ENCODE measurements around the gene RARG.

RARG gene

DNA sequence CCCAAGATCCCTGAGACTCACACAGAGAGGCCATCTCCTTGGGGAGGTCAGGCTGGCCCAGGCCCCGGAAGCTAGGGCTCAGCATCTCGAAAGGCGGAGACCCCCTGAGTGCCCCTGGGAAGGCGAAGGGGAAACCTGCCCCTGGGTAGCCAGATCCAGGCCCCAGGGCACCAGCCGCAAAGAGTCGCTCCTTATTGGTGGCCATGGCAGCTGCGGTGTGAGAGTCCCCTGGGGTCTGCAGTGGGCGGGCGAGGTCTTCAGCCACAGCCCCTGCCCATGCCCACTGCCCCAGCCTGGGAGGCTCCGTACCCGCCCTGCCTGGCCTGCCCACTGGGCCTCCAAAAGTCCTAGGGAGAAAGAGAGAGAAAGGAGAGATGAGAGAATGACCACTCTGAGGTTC, 4.7 kb downstream of the RARG start:
- Histone ChIP-seq H3K27me3 (ENCODE audit: insufficient read depth, poor library complexity, severe bottlenecking) (peaks cover 8% of the 10 kb centered on the region), H3K4me3 (replicated peaks; ENCODE audit: insufficient read depth, low read length) (no peak overlapping the region), H3K27ac (replicated peaks) (no peak overlapping the region)
- TF ChIP-seq POLR2AphosphoS5 (IDR thresholded peaks at IDR 0.05; ENCODE audit: low read depth) (no peak), GABPA (IDR thresholded peaks at IDR 0.05; ENCODE audit: low read depth) (no peak), SPI1 (IDR thresholded peaks at IDR 0.05; ENCODE audit: borderline replicate concordance, low read depth) (no peak)
- TF ChIP-seq, protein P1, sequence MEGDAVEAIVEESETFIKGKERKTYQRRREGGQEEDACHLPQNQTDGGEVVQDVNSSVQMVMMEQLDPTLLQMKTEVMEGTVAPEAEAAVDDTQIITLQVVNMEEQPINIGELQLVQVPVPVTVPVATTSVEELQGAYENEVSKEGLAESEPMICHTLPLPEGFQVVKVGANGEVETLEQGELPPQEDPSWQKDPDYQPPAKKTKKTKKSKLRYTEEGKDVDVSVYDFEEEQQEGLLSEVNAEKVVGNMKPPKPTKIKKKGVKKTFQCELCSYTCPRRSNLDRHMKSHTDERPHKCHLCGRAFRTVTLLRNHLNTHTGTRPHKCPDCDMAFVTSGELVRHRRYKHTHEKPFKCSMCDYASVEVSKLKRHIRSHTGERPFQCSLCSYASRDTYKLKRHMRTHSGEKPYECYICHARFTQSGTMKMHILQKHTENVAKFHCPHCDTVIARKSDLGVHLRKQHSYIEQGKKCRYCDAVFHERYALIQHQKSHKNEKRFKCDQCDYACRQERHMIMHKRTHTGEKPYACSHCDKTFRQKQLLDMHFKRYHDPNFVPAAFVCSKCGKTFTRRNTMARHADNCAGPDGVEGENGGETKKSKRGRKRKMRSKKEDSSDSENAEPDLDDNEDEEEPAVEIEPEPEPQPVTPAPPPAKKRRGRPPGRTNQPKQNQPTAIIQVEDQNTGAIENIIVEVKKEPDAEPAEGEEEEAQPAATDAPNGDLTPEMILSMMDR (IDR thresholded peaks at IDR 0.05; ENCODE audit: insufficient read depth, low read length) = no peak
- TF ChIP-seq, protein P2, sequence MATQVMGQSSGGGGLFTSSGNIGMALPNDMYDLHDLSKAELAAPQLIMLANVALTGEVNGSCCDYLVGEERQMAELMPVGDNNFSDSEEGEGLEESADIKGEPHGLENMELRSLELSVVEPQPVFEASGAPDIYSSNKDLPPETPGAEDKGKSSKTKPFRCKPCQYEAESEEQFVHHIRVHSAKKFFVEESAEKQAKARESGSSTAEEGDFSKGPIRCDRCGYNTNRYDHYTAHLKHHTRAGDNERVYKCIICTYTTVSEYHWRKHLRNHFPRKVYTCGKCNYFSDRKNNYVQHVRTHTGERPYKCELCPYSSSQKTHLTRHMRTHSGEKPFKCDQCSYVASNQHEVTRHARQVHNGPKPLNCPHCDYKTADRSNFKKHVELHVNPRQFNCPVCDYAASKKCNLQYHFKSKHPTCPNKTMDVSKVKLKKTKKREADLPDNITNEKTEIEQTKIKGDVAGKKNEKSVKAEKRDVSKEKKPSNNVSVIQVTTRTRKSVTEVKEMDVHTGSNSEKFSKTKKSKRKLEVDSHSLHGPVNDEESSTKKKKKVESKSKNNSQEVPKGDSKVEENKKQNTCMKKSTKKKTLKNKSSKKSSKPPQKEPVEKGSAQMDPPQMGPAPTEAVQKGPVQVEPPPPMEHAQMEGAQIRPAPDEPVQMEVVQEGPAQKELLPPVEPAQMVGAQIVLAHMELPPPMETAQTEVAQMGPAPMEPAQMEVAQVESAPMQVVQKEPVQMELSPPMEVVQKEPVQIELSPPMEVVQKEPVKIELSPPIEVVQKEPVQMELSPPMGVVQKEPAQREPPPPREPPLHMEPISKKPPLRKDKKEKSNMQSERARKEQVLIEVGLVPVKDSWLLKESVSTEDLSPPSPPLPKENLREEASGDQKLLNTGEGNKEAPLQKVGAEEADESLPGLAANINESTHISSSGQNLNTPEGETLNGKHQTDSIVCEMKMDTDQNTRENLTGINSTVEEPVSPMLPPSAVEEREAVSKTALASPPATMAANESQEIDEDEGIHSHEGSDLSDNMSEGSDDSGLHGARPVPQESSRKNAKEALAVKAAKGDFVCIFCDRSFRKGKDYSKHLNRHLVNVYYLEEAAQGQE (IDR thresholded peaks at IDR 0.05; ENCODE audit: insufficient replicate concordance, low read depth) = no peak
- no peak for DNase-seq (ENCODE audit: low read depth in 1 of 2, low spot score in 1 of 2)

DNA sequence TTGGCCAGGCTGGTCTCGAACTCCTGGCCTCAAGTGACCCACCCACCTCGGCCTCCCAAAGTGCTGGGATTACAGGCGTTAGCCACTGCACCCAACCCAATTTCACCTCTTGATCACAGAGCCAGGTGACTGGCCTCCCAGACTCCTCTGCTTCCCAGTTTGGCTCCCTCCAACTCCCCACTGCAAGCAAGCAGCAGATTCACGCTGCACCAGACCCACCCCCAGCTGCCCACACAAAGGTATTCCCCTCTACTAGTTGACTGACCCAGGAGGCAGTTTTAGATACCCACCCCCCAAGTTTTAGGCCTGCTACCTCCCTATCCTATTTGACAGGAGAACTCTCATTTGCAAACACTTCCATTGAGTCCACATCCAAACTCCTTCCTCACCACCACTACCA, 5.2 kb downstream of the RARG start:
- Histone ChIP-seq H3K27ac (replicated peaks) (no peak overlapping the region), H3K4me3 (replicated peaks; ENCODE audit: insufficient read depth, low read length) (no peak overlapping the region), H3K27me3 (ENCODE audit: insufficient read depth, poor library complexity, severe bottlenecking) (peaks cover 7% of the 10 kb centered on the region)
- DNase-seq (ENCODE audit: low read depth in 1 of 2, low spot score in 1 of 2) = no peak
- TF ChIP-seq, protein P1 (IDR thresholded peaks at IDR 0.05; ENCODE audit: insufficient read depth, low read length) = no peak
- no peak for TF ChIP-seq SPI1 (IDR thresholded peaks at IDR 0.05; ENCODE audit: borderline replicate concordance, low read depth)
- TF ChIP-seq, protein P2 (IDR thresholded peaks at IDR 0.05; ENCODE audit: insufficient replicate concordance, low read depth) = no peak
- no peak for TF ChIP-seq POLR2AphosphoS5 (IDR thresholded peaks at IDR 0.05; ENCODE audit: low read depth)
- TF ChIP-seq GABPA (IDR thresholded peaks at IDR 0.05; ENCODE audit: low read depth) = no peak

DNA sequence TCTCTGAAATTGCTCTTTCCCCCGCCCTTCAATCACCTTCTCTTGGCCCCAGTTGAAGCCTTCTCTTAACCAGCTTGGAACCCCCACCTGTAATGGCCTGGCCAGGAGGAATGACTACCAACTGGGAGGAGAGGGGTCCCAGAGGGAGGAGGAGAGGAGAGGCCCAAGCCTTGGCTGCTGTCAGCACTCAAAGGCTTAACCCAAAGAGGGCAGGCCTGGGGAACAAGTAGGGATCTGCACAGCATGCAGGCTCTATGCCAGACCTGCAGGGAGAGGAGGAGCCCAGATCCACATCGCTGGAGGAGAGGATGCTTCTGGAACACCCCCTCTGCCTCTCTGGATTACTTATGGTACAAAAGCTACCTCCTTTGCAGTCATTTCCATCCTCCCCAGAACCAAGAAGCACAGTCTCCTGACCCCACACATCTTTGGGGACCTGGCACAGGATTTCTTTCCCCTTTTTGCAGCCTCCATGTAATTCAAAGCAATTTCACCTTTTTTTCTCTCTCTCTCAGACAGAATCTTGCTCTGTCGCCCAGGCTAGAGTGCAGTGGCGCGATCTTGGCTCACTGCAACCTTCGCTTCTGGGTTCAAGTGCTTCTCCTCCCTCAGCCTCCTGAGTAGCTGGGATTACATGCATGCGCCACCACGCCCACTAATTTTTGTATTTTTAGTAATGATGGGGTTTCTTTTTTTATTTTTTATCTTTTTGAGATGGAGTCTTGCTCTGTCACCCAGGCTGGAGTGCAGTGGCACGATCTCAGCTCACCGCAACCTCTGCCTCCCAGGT, 6.2 kb downstream of the RARG start:
- H3K27me3 ChIP-seq (ENCODE audit: insufficient read depth, poor library complexity, severe bottlenecking) = no peaks in the 10 kb centered on the region
- TF ChIP-seq, protein P1 (IDR thresholded peaks at IDR 0.05; ENCODE audit: insufficient read depth, low read length) = no peak
- TF ChIP-seq, protein P2 (IDR thresholded peaks at IDR 0.05; ENCODE audit: insufficient replicate concordance, low read depth) = no peak
- TF ChIP-seq SPI1 (IDR thresholded peaks at IDR 0.05; ENCODE audit: borderline replicate concordance, low read depth) (no peak), POLR2AphosphoS5 (IDR thresholded peaks at IDR 0.05; ENCODE audit: low read depth) (no peak), GABPA (IDR thresholded peaks at IDR 0.05; ENCODE audit: low read depth) (no peak)
- no peak for DNase-seq (ENCODE audit: low read depth in 1 of 2, low spot score in 1 of 2)
- H3K27ac ChIP-seq (replicated peaks) = no peak overlapping the region
- no peak overlapping the region for H3K4me3 ChIP-seq (replicated peaks; ENCODE audit: insufficient read depth, low read length)
